K562 (cell line): ENCODE measurements around the gene ROBO3. TPM values are rescaled to one million over a fixed set of nuclear protein-coding genes. Genes with fewer than 3 reads are reported as not detected.
A peak's percentile ranks its signal among the peaks of the same experiment; 100 is the strongest.

ENCODE experiments used
- ATAC-seq: fragments of 200-7000 bp; cut with Tn5 transposase; 3 replicates; pipeline ENCODE4 v1.9.1; 2020; ENCODE audit warnings: moderate library complexity
- BruUV-seq: library from RNA; stranded (reverse); fragments of 400-500 nt; replicated peaks from 2 replicates; lab custom pipeline; 2021; lab: Mats Ljungman, UMichigan
- CTCF ChIA-PET: fragments of 300-600 bp; formaldehyde crosslinking; extraction: SDS; loops from one replicate; lab custom pipeline; 2021; ENCODE audit warnings: low intra/inter-chr PET ratio; lab: Yijun Ruan, JAX
- POLR2A ChIA-PET: fragments of 300-600, 350-650 bp; sonication (Branson Sonifier 250); formaldehyde crosslinking; extraction: SDS; loops from one replicate; lab custom pipeline; 2021; ENCODE audit warnings: antibody characterized with exemption, inconsistent platforms; lab: Yijun Ruan, JAX
- DNase-seq, 4 experiments: peaks; one replicate each; pipeline versions ENCODE4 v3.0.0 to v3.0.0-alpha.2; 2011 to 2018; ENCODE audit warnings: low spot score in 3 of 4, mixed read lengths in 3 of 4; ENCODE audit errors: extremely low read depth in 1 of 4
- FAIRE-seq: peaks from 2 replicates; lab custom pipeline; 2011; peaks lifted over from hg19 to GRCh38; lab: Jason Lieb, UNC
- H2AFZ ChIP-seq: 2 replicates; pipeline ENCODE4 v1.6.0; 2011; ENCODE audit warnings: low read depth, low read length, control low read depth, inconsistent platforms
- H3K27ac ChIP-seq: fragments of 200-600 bp; 3 replicates; pipeline ENCODE4 v1.8.0; 2011; ENCODE audit warnings: low read depth, mild to moderate bottlenecking, control low read depth, inconsistent platforms, low read length, moderate library complexity, mixed read lengths; ENCODE audit errors: extremely low read depth
- H3K27me3 ChIP-seq, 2 experiments: fragments of 300-600 bp in 1 of 2; 2 replicates in 1 of 2; 3 replicates in 1 of 2; pipeline versions ENCODE4 v1.6.0 to v1.8.0; 2011; ENCODE audit warnings: inconsistent platforms in 2 of 2, low read length in 2 of 2, mild to moderate bottlenecking in 1 of 2, mixed read lengths in 1 of 2, moderate library complexity in 1 of 2; ENCODE audit not compliant: control insufficient read depth in 2 of 2, insufficient read depth in 2 of 2
- H3K36me3 ChIP-seq: fragments of 300-600 bp; 3 replicates; pipeline ENCODE4 v1.8.0; 2011; ENCODE audit warnings: mild to moderate bottlenecking, low read length, inconsistent platforms; ENCODE audit not compliant: control insufficient read depth, insufficient read depth
- H3K4me1 ChIP-seq, 2 experiments: fragments of 200-600 bp in 1 of 2; replicated peaks in 1 of 2; 2 replicates in 1 of 2; 3 replicates in 1 of 2; pipeline versions ENCODE4 v1.5.1 to v1.8.0; 2011; ENCODE audit warnings: inconsistent platforms in 2 of 2, low read length in 2 of 2, mild to moderate bottlenecking in 1 of 2, mixed read lengths in 1 of 2, moderate library complexity in 1 of 2; ENCODE audit not compliant: control insufficient read depth in 2 of 2, insufficient read depth in 2 of 2
- H3K4me2 ChIP-seq: 2 replicates; pipeline ENCODE4 v1.6.1; 2011; ENCODE audit warnings: low read length, control low read depth, inconsistent platforms, mixed read lengths; ENCODE audit not compliant: insufficient read depth
- H3K4me3 ChIP-seq: fragments of 200-600 bp; sonication (generic), shearing (Covaris generic); 2 replicates; pipeline ENCODE4 v1.5.1; 2016; ENCODE audit warnings: control low read depth, inconsistent platforms
- H3K79me2 ChIP-seq: fragments of 200-600 bp; 3 replicates; pipeline ENCODE4 v1.8.0; 2011; ENCODE audit warnings: low read length, inconsistent platforms; ENCODE audit not compliant: control insufficient read depth, insufficient read depth
- H3K9ac ChIP-seq, 2 experiments: 2 replicates each; pipeline versions ENCODE4 v1.6.0 to v1.6.1; 2011; ENCODE audit warnings: low read depth in 2 of 2, low read length in 2 of 2, control low read depth in 1 of 2, inconsistent platforms in 1 of 2, mild to moderate bottlenecking in 1 of 2, mixed read lengths in 1 of 2; ENCODE audit not compliant: insufficient read depth in 1 of 2
- H3K9me1 ChIP-seq: one replicate; pipeline ENCODE4 v1.6.0; 2011; ENCODE audit warnings: inconsistent platforms, mild to moderate bottlenecking, low read length, moderate library complexity; ENCODE audit not compliant: control insufficient read depth, insufficient read depth
- H3K9me3 ChIP-seq: replicated peaks from 2 replicates; pipeline ENCODE4 v1.5.1; 2011; ENCODE audit warnings: low read depth, low read length, inconsistent platforms; ENCODE audit not compliant: control insufficient read depth, insufficient read depth
- H4K20me1 ChIP-seq: replicated peaks from 2 replicates; pipeline ENCODE4 v1.6.1; 2011; ENCODE audit warnings: low read length, inconsistent platforms, mixed read lengths; ENCODE audit not compliant: control insufficient read depth, insufficient read depth
- KLF16 ChIP-seq: IDR thresholded peaks from 2 replicates; pipeline ENCODE4 v1.6.1; 2016; ENCODE audit warnings: antibody characterized with exemption
- MCM2 ChIP-seq: fragments of 450-650 bp; IDR thresholded peaks from 2 replicates; pipeline ENCODE4 v1.6.1; 2017; ENCODE audit warnings: low read depth, mild to moderate bottlenecking
- RBM25 ChIP-seq: fragments of 200-400 bp; formaldehyde crosslinking; IDR thresholded peaks from 2 replicates; pipeline ENCODE4 v1.6.1; 2018; ENCODE audit warnings: low read length, low read depth, moderate library complexity; ENCODE audit not compliant: severe bottlenecking
- SETDB1 ChIP-seq: IDR thresholded peaks from one replicate; pipeline ENCODE4 v1.6.1; 2012; ENCODE audit warnings: low read length, control low read depth, inconsistent platforms
- TAF1 ChIP-seq: IDR thresholded peaks from 2 replicates; pipeline ENCODE4 v1.6.1; 2011; ENCODE audit warnings: mild to moderate bottlenecking, low read length, moderate library complexity; ENCODE audit not compliant: insufficient read depth, control insufficient read depth, severe bottlenecking; ENCODE audit errors: extremely low read depth
- TCF7 ChIP-seq: sonication (generic); IDR thresholded peaks from 2 replicates; pipeline ENCODE4 v1.6.1; 2016; ENCODE audit warnings: antibody characterized with exemption, borderline replicate concordance
- ZNF3 ChIP-seq: fragments of 250-450 bp; sonication (Bioruptor Pico); IDR thresholded peaks from 2 replicates; pipeline ENCODE4 v1.5.0; 2021; ENCODE audit warnings: mild to moderate bottlenecking, moderate library complexity
- WGBS: fragments of 100-300 bp; shearing (Covaris generic); methylation state at CpG from one replicate; pipeline ENCODE4 v1.1.6; 2016; ENCODE audit warnings: low coverage, mixed read lengths; ENCODE audit not compliant: insufficient coverage; ENCODE audit errors: missing lambda C conversion rate; 5-methylcytosine and 5-hydroxymethylcytosine counted together
- in situ Hi-C: fragments of 300-500 bp; cut with MboI; formaldehyde crosslinking; loops from 4 replicates; pipeline ENCODE4 v1.15.0; 2018; ENCODE audit warnings: inconsistent platforms, mixed read lengths
- intact Hi-C: fragments of 100-400 bp; cut with micrococcal nuclease; formaldehyde crosslinking; loops from 2 replicates; pipeline ENCODE4 v1.14.2; 2022
- polyA plus RNA-seq, 8 experiments: library from polyadenylated mRNA; depleted of rRNA in 4 of 8; stranded (reverse) in 5 of 8; unstranded in 3 of 8; fragments of >200 nt; fragmentation: Nextera tagmentation in 2 of 8; fragmentation: Illumina TruSeq in 1 of 8; extraction: Ambion mirVana in 2 of 8; extraction: Trizol in 1 of 8; gene quantifications; 2 replicates each; pipeline versions ENCODE4 v1.2.1 to v1.2.3, GENCODE V29; 2011 to 2014; ENCODE audit warnings: inconsistent platforms in 1 of 8, missing spikeins in 1 of 8
- total RNA-seq, 7 experiments: library from RNA; depleted of rRNA in 6 of 7; stranded (reverse); fragments of >200 nt in 6 of 7; fragmentation: Illumina TruSeq in 2 of 7; extraction: Trizol in 2 of 7; gene quantifications; 2 replicates each; pipeline versions ENCODE4 v1.2.1 to v1.2.3, GENCODE V29; 2011 to 2021; ENCODE audit warnings: low replicate concordance in 1 of 7
- TF ChIP-seq, protein P1 (sequence below): fragments of 200-600 bp; sonication (generic); IDR thresholded peaks from one replicate; pipeline ENCODE4 v1.6.1; 2012; ENCODE audit warnings: mild to moderate bottlenecking, low read depth, low read length, inconsistent platforms
- TF ChIP-seq, protein P2 (sequence below): fragments of 450-650 bp; formaldehyde crosslinking; IDR thresholded peaks from 2 replicates; pipeline ENCODE4 v1.4.0; 2020; ENCODE audit warnings: mild to moderate bottlenecking, moderate library complexity

ROBO3 gene
- total and polyA plus RNA-seq, 9 of the 15 experiments (the other 6 are each of a cell fraction or from before 2014, with no cell fraction given) = 0.29 to 1.4 (median 0.97) TPM; not detected in 2

DNA sequence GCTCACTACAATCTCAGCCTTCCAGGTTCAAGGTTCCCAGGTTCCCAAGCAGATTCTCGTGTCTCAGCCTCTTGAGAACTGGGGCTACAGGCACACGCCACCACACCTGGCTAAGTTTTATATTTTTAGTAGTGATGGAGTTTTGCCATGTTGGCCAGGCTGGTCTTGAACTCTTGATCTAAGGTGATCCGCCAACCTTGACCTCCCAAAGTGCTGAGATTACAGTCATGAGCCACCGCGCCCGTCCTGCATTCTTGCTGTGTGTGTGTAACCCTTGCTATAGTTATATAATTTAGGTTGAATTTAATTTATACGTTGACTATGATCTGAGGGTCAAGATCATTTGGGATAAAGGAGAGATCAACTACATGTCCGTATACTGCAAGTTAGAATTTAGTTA, 29.3 kb upstream of the ROBO3 start:
- TF ChIP-seq SETDB1 (no peak), ZNF3 (CRISPR knock-in tag) (no peak), RBM25 (no peak), MCM2 (no peak), TAF1 (no peak), KLF16 (no peak), TCF7 (no peak)
- TF ChIP-seq, protein P1, sequence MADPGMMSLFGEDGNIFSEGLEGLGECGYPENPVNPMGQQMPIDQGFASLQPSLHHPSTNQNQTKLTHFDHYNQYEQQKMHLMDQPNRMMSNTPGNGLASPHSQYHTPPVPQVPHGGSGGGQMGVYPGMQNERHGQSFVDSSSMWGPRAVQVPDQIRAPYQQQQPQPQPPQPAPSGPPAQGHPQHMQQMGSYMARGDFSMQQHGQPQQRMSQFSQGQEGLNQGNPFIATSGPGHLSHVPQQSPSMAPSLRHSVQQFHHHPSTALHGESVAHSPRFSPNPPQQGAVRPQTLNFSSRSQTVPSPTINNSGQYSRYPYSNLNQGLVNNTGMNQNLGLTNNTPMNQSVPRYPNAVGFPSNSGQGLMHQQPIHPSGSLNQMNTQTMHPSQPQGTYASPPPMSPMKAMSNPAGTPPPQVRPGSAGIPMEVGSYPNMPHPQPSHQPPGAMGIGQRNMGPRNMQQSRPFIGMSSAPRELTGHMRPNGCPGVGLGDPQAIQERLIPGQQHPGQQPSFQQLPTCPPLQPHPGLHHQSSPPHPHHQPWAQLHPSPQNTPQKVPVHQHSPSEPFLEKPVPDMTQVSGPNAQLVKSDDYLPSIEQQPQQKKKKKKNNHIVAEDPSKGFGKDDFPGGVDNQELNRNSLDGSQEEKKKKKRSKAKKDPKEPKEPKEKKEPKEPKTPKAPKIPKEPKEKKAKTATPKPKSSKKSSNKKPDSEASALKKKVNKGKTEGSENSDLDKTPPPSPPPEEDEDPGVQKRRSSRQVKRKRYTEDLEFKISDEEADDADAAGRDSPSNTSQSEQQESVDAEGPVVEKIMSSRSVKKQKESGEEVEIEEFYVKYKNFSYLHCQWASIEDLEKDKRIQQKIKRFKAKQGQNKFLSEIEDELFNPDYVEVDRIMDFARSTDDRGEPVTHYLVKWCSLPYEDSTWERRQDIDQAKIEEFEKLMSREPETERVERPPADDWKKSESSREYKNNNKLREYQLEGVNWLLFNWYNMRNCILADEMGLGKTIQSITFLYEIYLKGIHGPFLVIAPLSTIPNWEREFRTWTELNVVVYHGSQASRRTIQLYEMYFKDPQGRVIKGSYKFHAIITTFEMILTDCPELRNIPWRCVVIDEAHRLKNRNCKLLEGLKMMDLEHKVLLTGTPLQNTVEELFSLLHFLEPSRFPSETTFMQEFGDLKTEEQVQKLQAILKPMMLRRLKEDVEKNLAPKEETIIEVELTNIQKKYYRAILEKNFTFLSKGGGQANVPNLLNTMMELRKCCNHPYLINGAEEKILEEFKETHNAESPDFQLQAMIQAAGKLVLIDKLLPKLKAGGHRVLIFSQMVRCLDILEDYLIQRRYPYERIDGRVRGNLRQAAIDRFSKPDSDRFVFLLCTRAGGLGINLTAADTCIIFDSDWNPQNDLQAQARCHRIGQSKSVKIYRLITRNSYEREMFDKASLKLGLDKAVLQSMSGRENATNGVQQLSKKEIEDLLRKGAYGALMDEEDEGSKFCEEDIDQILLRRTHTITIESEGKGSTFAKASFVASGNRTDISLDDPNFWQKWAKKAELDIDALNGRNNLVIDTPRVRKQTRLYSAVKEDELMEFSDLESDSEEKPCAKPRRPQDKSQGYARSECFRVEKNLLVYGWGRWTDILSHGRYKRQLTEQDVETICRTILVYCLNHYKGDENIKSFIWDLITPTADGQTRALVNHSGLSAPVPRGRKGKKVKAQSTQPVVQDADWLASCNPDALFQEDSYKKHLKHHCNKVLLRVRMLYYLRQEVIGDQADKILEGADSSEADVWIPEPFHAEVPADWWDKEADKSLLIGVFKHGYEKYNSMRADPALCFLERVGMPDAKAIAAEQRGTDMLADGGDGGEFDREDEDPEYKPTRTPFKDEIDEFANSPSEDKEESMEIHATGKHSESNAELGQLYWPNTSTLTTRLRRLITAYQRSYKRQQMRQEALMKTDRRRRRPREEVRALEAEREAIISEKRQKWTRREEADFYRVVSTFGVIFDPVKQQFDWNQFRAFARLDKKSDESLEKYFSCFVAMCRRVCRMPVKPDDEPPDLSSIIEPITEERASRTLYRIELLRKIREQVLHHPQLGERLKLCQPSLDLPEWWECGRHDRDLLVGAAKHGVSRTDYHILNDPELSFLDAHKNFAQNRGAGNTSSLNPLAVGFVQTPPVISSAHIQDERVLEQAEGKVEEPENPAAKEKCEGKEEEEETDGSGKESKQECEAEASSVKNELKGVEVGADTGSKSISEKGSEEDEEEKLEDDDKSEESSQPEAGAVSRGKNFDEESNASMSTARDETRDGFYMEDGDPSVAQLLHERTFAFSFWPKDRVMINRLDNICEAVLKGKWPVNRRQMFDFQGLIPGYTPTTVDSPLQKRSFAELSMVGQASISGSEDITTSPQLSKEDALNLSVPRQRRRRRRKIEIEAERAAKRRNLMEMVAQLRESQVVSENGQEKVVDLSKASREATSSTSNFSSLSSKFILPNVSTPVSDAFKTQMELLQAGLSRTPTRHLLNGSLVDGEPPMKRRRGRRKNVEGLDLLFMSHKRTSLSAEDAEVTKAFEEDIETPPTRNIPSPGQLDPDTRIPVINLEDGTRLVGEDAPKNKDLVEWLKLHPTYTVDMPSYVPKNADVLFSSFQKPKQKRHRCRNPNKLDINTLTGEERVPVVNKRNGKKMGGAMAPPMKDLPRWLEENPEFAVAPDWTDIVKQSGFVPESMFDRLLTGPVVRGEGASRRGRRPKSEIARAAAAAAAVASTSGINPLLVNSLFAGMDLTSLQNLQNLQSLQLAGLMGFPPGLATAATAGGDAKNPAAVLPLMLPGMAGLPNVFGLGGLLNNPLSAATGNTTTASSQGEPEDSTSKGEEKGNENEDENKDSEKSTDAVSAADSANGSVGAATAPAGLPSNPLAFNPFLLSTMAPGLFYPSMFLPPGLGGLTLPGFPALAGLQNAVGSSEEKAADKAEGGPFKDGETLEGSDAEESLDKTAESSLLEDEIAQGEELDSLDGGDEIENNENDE = no peak
- TF ChIP-seq, protein P2, sequence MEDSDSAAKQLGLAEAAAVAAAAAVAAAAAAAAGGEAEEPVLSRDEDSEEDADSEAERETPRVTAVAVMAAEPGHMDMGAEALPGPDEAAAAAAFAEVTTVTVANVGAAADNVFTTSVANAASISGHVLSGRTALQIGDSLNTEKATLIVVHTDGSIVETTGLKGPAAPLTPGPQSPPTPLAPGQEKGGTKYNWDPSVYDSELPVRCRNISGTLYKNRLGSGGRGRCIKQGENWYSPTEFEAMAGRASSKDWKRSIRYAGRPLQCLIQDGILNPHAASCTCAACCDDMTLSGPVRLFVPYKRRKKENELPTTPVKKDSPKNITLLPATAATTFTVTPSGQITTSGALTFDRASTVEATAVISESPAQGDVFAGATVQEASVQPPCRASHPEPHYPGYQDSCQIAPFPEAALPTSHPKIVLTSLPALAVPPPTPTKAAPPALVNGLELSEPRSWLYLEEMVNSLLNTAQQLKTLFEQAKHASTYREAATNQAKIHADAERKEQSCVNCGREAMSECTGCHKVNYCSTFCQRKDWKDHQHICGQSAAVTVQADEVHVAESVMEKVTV (CRISPR knock-in tag) = no peak
- DNase-seq = no peak
- no TSS peak for BruUV-seq
- WGBS = 31% methylated on average over 8 of the region's 8 CpGs
- no peak overlapping the region for H3K9ac ChIP-seq
- no peak overlapping the region for H3K4me3 ChIP-seq
- H3K9me3 ChIP-seq = no peaks in the 10 kb centered on the region
- peaks cover 36 to 43% of the 10 kb centered on the region in 2 experiments for H3K27me3 ChIP-seq
- 0 out of 2 replicates have a peak overlapping the region, but pooled peaks have one; percentile 59 for H2AFZ ChIP-seq
- no peaks in the 10 kb centered on the region for H4K20me1 ChIP-seq
- peaks cover 0 to 10% of the 10 kb centered on the region in 2 experiments; a peak in 2 of 5 replicates for H3K4me1 ChIP-seq
- no peaks in the 10 kb centered on the region for H3K9me1 ChIP-seq
- FAIRE-seq = no peak
- ChIA-PET POLR2A (interaction anchor here (0.9 to 1.1 kb wide), 2 partner anchors 27 to 166 kb away, joined by 3 to 4 read pairs; no protein-coding TSS in a partner anchor), CTCF (interaction anchor here (1.9 to 2.5 kb wide), 4 partner anchors 73 to 420 kb away, joined by 18 to 35 read pairs (median 26); partner anchors contain the start of gene ESAM)
- H3K36me3 ChIP-seq = no peaks in the 10 kb centered on the region
- H3K4me2 ChIP-seq = no peak overlapping the region
- intact Hi-C loops = loop anchor here (2.0 kb wide), 2 partner anchors 37 to 421 kb away; no protein-coding TSS in a partner anchor
- in situ Hi-C loops = loop anchor here (5.0 to 25.0 kb wide), 2 partner anchors 164 to 424 kb away; partner anchors contain the start of genes OR8B4, SIAE and SPA17
- H3K27ac ChIP-seq = no peak overlapping the region
- ATAC-seq = no peak
- no peaks in the 10 kb centered on the region for H3K79me2 ChIP-seq
